K562 (cell line): ENCODE measurements around the gene ACER1. TPM values are rescaled to one million over a fixed set of nuclear protein-coding genes. Genes with fewer than 3 reads are reported as not detected.

Experiments
- ATAC-seq: fragments of 200-7000 bp; cut with Tn5 transposase; 3 replicates; pipeline ENCODE4 v1.9.1; 2020; ENCODE audit warnings: moderate library complexity
- BruUV-seq: library from RNA; stranded (reverse); fragments of 400-500 nt; replicated peaks from 2 replicates; lab custom pipeline; 2021; lab: Mats Ljungman, UMichigan
- CTCF ChIA-PET: fragments of 300-600 bp; formaldehyde crosslinking; extraction: SDS; loops from one replicate; lab custom pipeline; 2021; ENCODE audit warnings: low intra/inter-chr PET ratio; lab: Yijun Ruan, JAX
- POLR2A ChIA-PET: fragments of 300-600, 350-650 bp; sonication (Branson Sonifier 250); formaldehyde crosslinking; extraction: SDS; loops from one replicate; lab custom pipeline; 2021; ENCODE audit warnings: antibody characterized with exemption, inconsistent platforms; lab: Yijun Ruan, JAX
- DNase-seq, 4 experiments: peaks; one replicate each; pipeline versions ENCODE4 v3.0.0 to v3.0.0-alpha.2; 2011 to 2018; ENCODE audit warnings: low spot score in 3 of 4, mixed read lengths in 3 of 4; ENCODE audit errors: extremely low read depth in 1 of 4
- FAIRE-seq: peaks from 2 replicates; lab custom pipeline; 2011; peaks lifted over from hg19 to GRCh38; lab: Jason Lieb, UNC
- H2AFZ ChIP-seq: 2 replicates; pipeline ENCODE4 v1.6.0; 2011; ENCODE audit warnings: low read depth, low read length, control low read depth, inconsistent platforms
- H3K27ac ChIP-seq: fragments of 200-600 bp; 3 replicates; pipeline ENCODE4 v1.8.0; 2011; ENCODE audit warnings: low read depth, mild to moderate bottlenecking, control low read depth, inconsistent platforms, low read length, moderate library complexity, mixed read lengths; ENCODE audit errors: extremely low read depth
- H3K27me3 ChIP-seq, 2 experiments: fragments of 300-600 bp in 1 of 2; 2 replicates in 1 of 2; 3 replicates in 1 of 2; pipeline versions ENCODE4 v1.6.0 to v1.8.0; 2011; ENCODE audit warnings: inconsistent platforms in 2 of 2, low read length in 2 of 2, mild to moderate bottlenecking in 1 of 2, mixed read lengths in 1 of 2, moderate library complexity in 1 of 2; ENCODE audit not compliant: control insufficient read depth in 2 of 2, insufficient read depth in 2 of 2
- H3K36me3 ChIP-seq: fragments of 300-600 bp; 3 replicates; pipeline ENCODE4 v1.8.0; 2011; ENCODE audit warnings: mild to moderate bottlenecking, low read length, inconsistent platforms; ENCODE audit not compliant: control insufficient read depth, insufficient read depth
- H3K4me1 ChIP-seq, 2 experiments: fragments of 200-600 bp in 1 of 2; replicated peaks in 1 of 2; 2 replicates in 1 of 2; 3 replicates in 1 of 2; pipeline versions ENCODE4 v1.5.1 to v1.8.0; 2011; ENCODE audit warnings: inconsistent platforms in 2 of 2, low read length in 2 of 2, mild to moderate bottlenecking in 1 of 2, mixed read lengths in 1 of 2, moderate library complexity in 1 of 2; ENCODE audit not compliant: control insufficient read depth in 2 of 2, insufficient read depth in 2 of 2
- H3K4me2 ChIP-seq: 2 replicates; pipeline ENCODE4 v1.6.1; 2011; ENCODE audit warnings: low read length, control low read depth, inconsistent platforms, mixed read lengths; ENCODE audit not compliant: insufficient read depth
- H3K4me3 ChIP-seq: fragments of 200-600 bp; sonication (generic), shearing (Covaris generic); 2 replicates; pipeline ENCODE4 v1.5.1; 2016; ENCODE audit warnings: control low read depth, inconsistent platforms
- H3K79me2 ChIP-seq: fragments of 200-600 bp; 3 replicates; pipeline ENCODE4 v1.8.0; 2011; ENCODE audit warnings: low read length, inconsistent platforms; ENCODE audit not compliant: control insufficient read depth, insufficient read depth
- H3K9ac ChIP-seq, 2 experiments: 2 replicates each; pipeline versions ENCODE4 v1.6.0 to v1.6.1; 2011; ENCODE audit warnings: low read depth in 2 of 2, low read length in 2 of 2, control low read depth in 1 of 2, inconsistent platforms in 1 of 2, mild to moderate bottlenecking in 1 of 2, mixed read lengths in 1 of 2; ENCODE audit not compliant: insufficient read depth in 1 of 2
- H3K9me1 ChIP-seq: one replicate; pipeline ENCODE4 v1.6.0; 2011; ENCODE audit warnings: inconsistent platforms, mild to moderate bottlenecking, low read length, moderate library complexity; ENCODE audit not compliant: control insufficient read depth, insufficient read depth
- H3K9me3 ChIP-seq: replicated peaks from 2 replicates; pipeline ENCODE4 v1.5.1; 2011; ENCODE audit warnings: low read depth, low read length, inconsistent platforms; ENCODE audit not compliant: control insufficient read depth, insufficient read depth
- H4K20me1 ChIP-seq: replicated peaks from 2 replicates; pipeline ENCODE4 v1.6.1; 2011; ENCODE audit warnings: low read length, inconsistent platforms, mixed read lengths; ENCODE audit not compliant: control insufficient read depth, insufficient read depth
- BCLAF1 ChIP-seq, 2 experiments: fragments of 450-650 bp in 1 of 2; IDR thresholded peaks; 2 replicates each; pipeline ENCODE4 v1.6.1; 2011 to 2017; ENCODE audit warnings: low read depth in 2 of 2, antibody characterized with exemption in 1 of 2, borderline replicate concordance in 1 of 2, low read length in 1 of 2, mild to moderate bottlenecking in 1 of 2, mixed read lengths in 1 of 2; ENCODE audit not compliant: control insufficient read depth in 1 of 2
- HDGF ChIP-seq: fragments of 450-650 bp; IDR thresholded peaks from 2 replicates; pipeline ENCODE4 v1.6.1; 2016
- NR2C1 ChIP-seq, 2 experiments: fragments of 450-650 bp; IDR thresholded peaks; 2 replicates each; pipeline ENCODE4 v1.6.1; 2017; ENCODE audit warnings: mild to moderate bottlenecking in 2 of 2, antibody characterized with exemption in 1 of 2, inconsistent platforms in 1 of 2, missing compliant biosample characterization in 1 of 2, missing genetic modification characterization in 1 of 2
- RAD51 ChIP-seq: fragments of 450-650 bp; IDR thresholded peaks from 2 replicates; pipeline ENCODE4 v1.7.1; 2016; ENCODE audit warnings: low read depth, mild to moderate bottlenecking, borderline replicate concordance
- ZBTB40 ChIP-seq, 2 experiments: fragments of 450-650 bp in 1 of 2; sonication (generic) in 1 of 2; formaldehyde crosslinking in 1 of 2; IDR thresholded peaks; 2 replicates each; pipeline versions ENCODE4 v1.7.1 to v1.9.0; 2016 to 2022; ENCODE audit warnings: inconsistent platforms in 1 of 2, mild to moderate bottlenecking in 1 of 2, missing genetic modification reagents in 1 of 2
- ZNF583 ChIP-seq: fragments of 250-450 bp; sonication (Bioruptor Pico); IDR thresholded peaks from 2 replicates; pipeline ENCODE4 v1.4.0; 2020
- WGBS: fragments of 100-300 bp; shearing (Covaris generic); methylation state at CpG from one replicate; pipeline ENCODE4 v1.1.6; 2016; ENCODE audit warnings: low coverage, mixed read lengths; ENCODE audit not compliant: insufficient coverage; ENCODE audit errors: missing lambda C conversion rate; 5-methylcytosine and 5-hydroxymethylcytosine counted together
- in situ Hi-C: fragments of 300-500 bp; cut with MboI; formaldehyde crosslinking; loops from 4 replicates; pipeline ENCODE4 v1.15.0; 2018; ENCODE audit warnings: inconsistent platforms, mixed read lengths
- intact Hi-C: fragments of 100-400 bp; cut with micrococcal nuclease; formaldehyde crosslinking; loops from 2 replicates; pipeline ENCODE4 v1.14.2; 2022
- polyA plus RNA-seq, 8 experiments: library from polyadenylated mRNA; depleted of rRNA in 4 of 8; stranded (reverse) in 5 of 8; unstranded in 3 of 8; fragments of >200 nt; fragmentation: Nextera tagmentation in 2 of 8; fragmentation: Illumina TruSeq in 1 of 8; extraction: Ambion mirVana in 2 of 8; extraction: Trizol in 1 of 8; gene quantifications; 2 replicates each; pipeline versions ENCODE4 v1.2.1 to v1.2.3, GENCODE V29; 2011 to 2014; ENCODE audit warnings: inconsistent platforms in 1 of 8, missing spikeins in 1 of 8
- total RNA-seq, 7 experiments: library from RNA; depleted of rRNA in 6 of 7; stranded (reverse); fragments of >200 nt in 6 of 7; fragmentation: Illumina TruSeq in 2 of 7; extraction: Trizol in 2 of 7; gene quantifications; 2 replicates each; pipeline versions ENCODE4 v1.2.1 to v1.2.3, GENCODE V29; 2011 to 2021; ENCODE audit warnings: low replicate concordance in 1 of 7

The ACER1 gene
- total and polyA plus RNA-seq, 9 of the 15 experiments (the other 6 are each of a cell fraction or from before 2014, with no cell fraction given) = not detected

- peak overlapping the region; percentile 98 for H3K4me3 ChIP-seq
- no TSS peak for BruUV-seq
- H3K9me3 ChIP-seq = no peaks in the 10 kb centered on the region
- DNase-seq (peak in 2 of 4 experiments; percentile 24 to 36), ATAC-seq (peak; percentile 9; the same call in 2 of the 3 replicates), FAIRE-seq (no peak)
- H4K20me1 ChIP-seq = peaks cover 14% of the 10 kb centered on the region; the same call in 1 of the 2 replicates
- peak overlapping the region; percentile 90 to 99 for H3K9ac ChIP-seq
- H3K4me2 ChIP-seq = peak overlapping the region; percentile 86
- intact Hi-C loops = no loop called here
- no peaks in the 10 kb centered on the region for H3K9me1 ChIP-seq
- under 1% methylated on average over 22 of the region's 36 CpGs for WGBS
- POLR2A ChIA-PET = interaction anchor here (1.2 kb wide), 1 partner anchor 11 kb away, joined by 5 read pairs; no protein-coding TSS in a partner anchor
- peaks cover 29% of the 10 kb centered on the region; the same call in 2 of the 3 replicates for H3K36me3 ChIP-seq
- peaks cover 46 to 48% of the 10 kb centered on the region in 2 experiments for H3K4me1 ChIP-seq
- CTCF ChIA-PET = interaction anchor here (0.5 kb wide), 1 partner anchor 82 kb away, joined by 4 read pairs; the partner anchor contains the start of gene CLPP
- peak overlapping the region; percentile 79 for H3K27ac ChIP-seq
- H3K79me2 ChIP-seq = peaks cover 55% of the 10 kb centered on the region
- H2AFZ ChIP-seq = no peak overlapping the region
- no peaks in the 10 kb centered on the region for H3K27me3 ChIP-seq
- in situ Hi-C loops = no loop called here
- TF ChIP-seq BCLAF1 (IDR thresholded peaks at IDR 0.05; ENCODE audit: borderline replicate concordance in 1 of 2, control insufficient read depth in 1 of 2, low read depth in 2 of 2, low read length in 1 of 2) (no peak), ZNF583 (CRISPR knock-in tag) (no peak), NR2C1 (IDR thresholded peaks at IDR 0.05) (no peak), NR2C1 (tag; IDR thresholded peaks at IDR 0.05) (no peak), RAD51 (no peak), HDGF (0 out of 2 replicates have a peak, but pooled peaks have one; percentile 56), ZBTB40 (IDR thresholded peaks at IDR 0.05) (0 out of 2 replicates have a peak, but pooled peaks have one; percentile 31), ZBTB40 (CRISPR knock-in tag; IDR thresholded peaks at IDR 0.05) (no peak)
Observed at GRCh38 chr19:6278740-6279619, 54.4 kb downstream of the ACER1 start.
